GM19351 (cell line): ENCODE data around the gene PREP.
"Not testable (repeated sequence)": the region's sequence is repeated elsewhere in the genome, so short reads cannot be mapped to it uniquely, and the experiment has no call there.

ENCODE experiments used
- ATAC-seq: cut with Tn5 transposase; IDR thresholded peaks from one replicate; pipeline ENCODE4 v1.9.1; 2021; ENCODE audit warnings: mild to moderate bottlenecking, moderate library complexity; ENCODE audit not compliant: unreplicated experiment

PREP gene

GRCh38 chr6:105402939-105403935, at the start of gene PREP:
Gene PREP (minus strand): TSS chr6:105403082. CDS start chr6:105402891, 191 bp downstream.
- peak; percentile 88 for ATAC-seq

DNA sequence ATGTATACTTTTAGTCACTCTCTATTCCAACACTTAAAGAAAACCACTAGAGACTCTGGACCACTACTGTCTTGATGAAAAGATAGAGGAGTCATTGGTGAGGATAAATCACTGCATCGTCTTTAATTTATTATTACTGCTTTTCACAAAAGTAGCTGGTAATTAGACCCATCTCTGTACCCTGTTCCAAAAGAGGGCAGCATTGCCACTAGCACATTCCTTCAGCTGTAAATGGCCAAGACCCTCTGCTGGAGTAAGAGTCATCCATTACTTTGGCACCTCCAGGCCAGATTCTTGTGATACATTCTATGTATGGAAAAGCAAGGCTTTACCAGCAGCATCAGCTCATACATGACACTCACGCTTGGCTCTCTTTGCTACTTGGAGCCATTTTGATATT, 49.5 kb upstream of the PREP start:
- no peak for ATAC-seq

DNA sequence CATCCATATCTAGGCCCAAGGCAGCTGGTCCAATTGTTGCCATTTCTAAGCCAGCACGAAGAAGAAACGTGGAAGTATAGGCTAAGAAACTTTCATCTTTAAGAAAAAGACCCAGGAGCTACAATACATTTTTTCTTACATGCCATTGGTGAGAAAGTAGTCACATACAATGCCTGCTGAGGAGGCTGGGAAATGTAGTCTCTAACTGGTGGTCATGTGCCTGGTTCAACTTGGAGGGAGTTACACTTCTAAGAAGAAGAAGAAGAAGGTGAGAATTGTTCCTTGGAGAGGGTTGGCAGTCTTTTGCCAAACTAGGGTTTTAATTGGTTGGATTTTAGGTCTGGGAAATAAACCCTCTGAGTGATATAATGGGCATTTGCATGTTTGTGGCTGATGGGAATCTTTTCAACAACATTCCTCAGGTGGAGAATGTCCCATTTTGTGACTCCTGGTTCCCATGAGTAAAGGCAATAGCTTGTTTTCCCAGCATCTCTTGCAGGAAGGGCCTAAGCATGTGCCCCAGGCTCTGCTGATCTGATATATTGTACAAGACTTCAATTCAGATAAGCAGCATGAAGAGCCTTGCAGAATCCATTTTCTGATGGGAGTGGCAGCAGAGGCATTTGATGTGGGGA, 47.0 kb upstream of the PREP start:
- no peak for ATAC-seq

DNA sequence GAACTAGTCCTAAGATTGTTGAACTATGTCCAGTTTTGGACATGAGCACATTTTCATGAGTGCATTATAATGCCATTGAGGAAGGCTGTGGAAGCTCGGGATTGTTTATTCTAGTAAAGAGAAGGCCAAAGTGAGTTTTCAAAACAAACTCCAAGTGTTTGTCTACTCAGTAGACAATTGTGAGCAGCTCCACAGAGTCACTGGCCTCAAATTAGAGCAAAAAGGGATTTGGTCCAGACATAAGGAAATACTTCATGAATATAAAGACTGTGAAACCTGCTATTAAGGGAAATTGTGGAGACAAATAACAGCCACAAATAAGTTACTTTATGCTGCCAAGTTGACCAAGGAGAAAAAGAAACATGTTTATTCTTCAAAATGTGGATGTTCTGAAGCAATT, 42.6 kb upstream of the PREP start:
- ATAC-seq: no peak

- no peak for ATAC-seq
These were observed 41.1 kb upstream of the PREP start for GRCh38 chr6:105443941-105444340.

- no peak for ATAC-seq
These were observed 39.5 kb upstream of the PREP start for GRCh38 chr6:105442369-105442768.

DNA sequence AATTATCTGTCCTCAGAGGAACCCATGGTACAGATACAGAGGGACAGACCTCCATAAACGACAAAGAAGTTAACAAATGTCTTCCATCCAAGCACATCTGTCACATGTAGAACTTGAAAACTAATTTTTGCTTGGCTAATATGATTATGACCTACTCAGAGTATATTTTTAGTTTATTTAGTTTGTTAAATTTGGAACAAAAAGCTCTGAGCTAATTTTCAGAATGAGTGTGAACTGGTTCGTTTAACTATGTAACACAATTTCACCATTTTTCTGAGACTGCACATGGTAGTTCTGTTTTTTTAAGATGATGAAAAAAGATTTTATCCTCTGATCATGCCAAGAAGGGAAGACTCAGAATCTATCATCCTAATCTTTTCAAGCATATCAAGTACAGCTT, 34.4 kb upstream of the PREP start:
- no peak for ATAC-seq

DNA sequence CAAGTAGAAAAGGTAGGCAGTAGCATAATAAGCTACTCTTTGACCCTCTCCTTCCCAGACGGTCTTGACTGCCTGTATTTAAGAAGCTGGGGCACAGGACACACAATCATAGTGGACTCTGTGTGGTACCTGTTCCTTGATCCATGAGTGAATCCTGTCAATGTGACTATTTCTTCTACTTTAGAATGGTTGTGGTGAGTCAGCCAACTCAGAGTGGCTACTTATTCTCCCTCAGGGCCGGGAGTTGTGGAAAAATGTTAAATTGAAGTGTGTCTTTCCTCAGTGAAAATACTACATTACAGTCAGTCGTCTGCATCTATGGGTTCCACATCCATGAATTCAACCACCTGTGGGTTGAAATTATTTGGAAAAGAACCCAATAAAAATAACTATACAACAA, 30.8 kb upstream of the PREP start:
- ATAC-seq: no peak

DNA sequence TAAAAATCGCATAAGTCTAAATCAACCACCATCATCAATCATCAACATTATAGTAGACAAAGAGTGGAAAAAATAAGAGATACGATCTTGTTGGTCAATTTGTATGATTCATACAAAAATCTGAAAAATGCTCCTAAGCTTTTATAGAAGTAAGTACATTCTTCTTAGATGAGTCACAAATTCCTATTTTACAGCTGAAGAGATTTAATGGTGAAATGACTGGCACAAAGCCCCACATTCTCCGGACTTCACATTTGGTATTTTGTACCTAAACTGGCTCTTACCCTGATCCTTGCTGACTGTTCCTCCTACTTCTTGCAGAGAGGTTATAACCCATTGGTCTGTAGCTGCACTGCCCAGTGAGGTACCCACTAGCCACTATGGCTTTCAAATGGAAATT, 29.9 kb upstream of the PREP start:
- no peak for ATAC-seq

DNA sequence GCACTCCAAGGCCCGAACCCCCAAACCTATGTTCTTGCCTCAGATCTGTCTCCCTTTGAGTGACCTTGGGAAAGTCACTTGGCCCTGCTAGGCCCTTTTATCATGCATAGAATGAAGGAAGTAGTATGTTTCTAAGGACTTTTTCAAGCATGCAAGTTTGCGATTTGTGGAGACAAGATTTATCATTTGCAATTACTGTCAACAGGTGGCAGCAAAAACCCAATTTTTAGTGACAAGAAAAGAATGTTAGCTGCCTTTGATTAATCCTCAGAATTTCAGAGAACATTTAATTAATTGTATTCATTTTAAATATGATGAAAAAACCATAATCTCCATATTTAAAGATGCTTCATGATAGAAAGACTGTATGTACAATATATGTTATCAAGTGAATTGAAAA, 28.3 kb upstream of the PREP start:
- ATAC-seq: peak; percentile 45

GRCh38 chr6:105430685-105431084, 27.8 kb upstream of the PREP start:
- ATAC-seq: no peak

- ATAC-seq: no peak
These were observed 26.8 kb upstream of the PREP start for GRCh38 chr6:105429676-105430075.

GRCh38 chr6:105428342-105428957, 25.6 kb upstream of the PREP start:
- ATAC-seq: no peak

DNA sequence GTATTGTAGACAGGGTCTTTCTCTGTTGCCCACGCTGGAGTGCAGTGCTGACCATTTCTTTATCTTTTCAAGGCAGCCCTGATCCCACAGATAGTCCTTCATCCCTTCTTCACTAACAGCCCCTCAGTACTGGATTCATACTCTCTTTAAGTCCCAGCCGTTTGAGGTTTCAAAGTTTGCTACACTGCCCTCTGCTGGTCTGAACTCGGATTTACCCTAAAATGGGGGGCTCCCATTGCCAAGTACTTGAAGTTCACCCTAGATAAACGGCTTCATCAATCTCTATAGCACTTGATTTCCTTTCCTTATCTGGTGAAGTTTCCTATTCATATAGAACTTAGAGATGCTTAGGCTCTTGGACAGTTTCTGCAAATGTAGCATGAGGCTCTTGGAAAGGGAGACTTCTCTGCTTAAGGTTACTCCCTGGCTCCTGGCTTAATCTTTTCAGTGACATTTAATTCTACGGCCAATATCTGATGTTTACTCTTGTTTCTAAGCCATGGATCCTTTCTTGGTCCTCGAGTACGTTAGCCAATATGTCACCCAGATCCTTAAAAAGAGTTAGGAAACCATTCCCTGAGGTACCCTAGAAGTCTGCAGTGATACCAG, 21.4 kb upstream of the PREP start:
- peak; percentile 79 for ATAC-seq

DNA sequence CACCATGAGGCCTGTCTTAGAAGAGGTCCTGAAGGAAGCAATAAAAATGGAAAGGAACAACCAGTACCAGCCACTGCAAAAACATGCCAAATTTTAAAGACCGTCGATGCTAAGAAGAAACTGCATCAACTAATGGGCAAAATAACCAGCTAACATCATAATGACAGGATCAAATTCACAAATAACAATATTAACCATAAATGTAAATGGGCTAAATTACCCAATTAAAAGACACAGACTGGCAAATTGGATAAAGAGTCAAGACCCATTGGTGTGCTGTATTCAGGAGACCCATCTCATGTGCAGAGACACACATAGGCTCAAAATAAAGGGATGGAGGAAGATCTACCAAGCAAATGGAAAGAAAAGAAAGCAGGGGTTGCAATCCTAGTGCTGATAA, 14.1 kb upstream of the PREP start:
- not testable (repeated sequence) for ATAC-seq

GRCh38 chr6:105409734-105410133, 6.9 kb upstream of the PREP start:
- no peak for ATAC-seq

- ATAC-seq: peak; percentile 41
These were observed 568 bp downstream of the PREP start for GRCh38 chr6:105402090-105402938.

- no peak for ATAC-seq
These were observed 1.4 kb downstream of the PREP start for GRCh38 chr6:105401247-105402089.

DNA sequence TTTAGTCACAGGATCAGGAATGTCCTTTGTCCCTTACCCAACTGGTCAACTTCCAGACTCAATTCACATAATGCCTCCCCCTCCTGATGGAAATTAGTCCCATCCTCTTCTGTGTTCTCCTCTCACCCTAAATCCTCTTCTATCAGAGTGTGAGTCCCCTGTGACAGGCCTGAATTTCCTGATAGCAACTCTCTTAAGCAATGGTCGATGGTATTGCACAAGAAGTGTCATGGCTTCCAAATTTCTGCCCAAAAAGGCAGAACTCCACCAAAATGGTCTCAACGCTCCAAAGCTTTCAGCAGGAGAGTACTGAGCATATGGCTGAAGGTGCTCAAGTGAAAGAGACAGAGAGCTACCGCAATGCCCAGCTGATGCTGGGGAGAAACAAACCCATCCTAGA, 2.4 kb downstream of the PREP start:
- no peak for ATAC-seq
